Suppressor macrophage treated with lipopolysaccharide for 4 hours (primary cell): ENCODE data around the gene N4BP2.

Source experiments
- DNase-seq: peaks from one replicate; pipeline ENCODE4 v3.0.0-alpha.2; 2020

Gene N4BP2

DNA sequence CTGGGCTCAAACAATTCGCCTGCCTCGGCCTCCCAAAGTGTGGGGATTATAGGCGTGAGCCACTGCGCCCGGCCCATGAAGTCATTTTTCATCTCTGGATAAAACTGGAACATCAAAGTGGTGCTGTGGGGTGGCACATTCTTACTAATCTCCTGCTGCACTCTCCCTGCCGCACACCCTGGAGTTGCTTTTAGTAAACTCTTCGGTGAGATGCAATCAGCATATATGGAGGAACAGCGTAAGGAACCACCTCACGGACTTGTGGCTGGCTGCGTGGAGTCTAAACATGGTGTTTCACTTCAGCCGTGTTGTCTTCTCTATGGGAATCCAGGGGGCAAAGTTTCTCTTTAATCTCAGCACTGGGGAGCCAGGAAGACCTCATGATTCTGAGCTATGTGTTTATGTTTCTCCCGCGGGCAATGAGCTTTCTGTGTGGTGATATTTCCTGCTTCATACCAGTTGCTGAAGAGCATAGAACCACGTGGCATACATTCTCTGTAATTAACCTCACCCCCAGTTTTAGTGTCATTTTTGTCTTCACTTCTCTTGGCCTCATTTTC, 138.0 kb downstream of the N4BP2 start:
- DNase-seq = no peak

- DNase-seq = no peak
Observed at GRCh38 chr4:40195182-40196177, 138.8 kb downstream of the N4BP2 start.

- DNase-seq = no peak
Observed at GRCh38 chr4:40196272-40196671, 139.6 kb downstream of the N4BP2 start.

GRCh38 chr4:40196724-40197281, 140.2 kb downstream of the N4BP2 start, which contains the start of gene RHOH:
Gene RHOH, plus strand, starts transcription at chr4:40197031. Its CDS starts 46,356 bp downstream, at chr4:40243387.
- DNase-seq = peak; percentile 57

- no peak for DNase-seq
Observed at GRCh38 chr4:40197879-40198689, 141.4 kb downstream of the N4BP2 start.

DNA sequence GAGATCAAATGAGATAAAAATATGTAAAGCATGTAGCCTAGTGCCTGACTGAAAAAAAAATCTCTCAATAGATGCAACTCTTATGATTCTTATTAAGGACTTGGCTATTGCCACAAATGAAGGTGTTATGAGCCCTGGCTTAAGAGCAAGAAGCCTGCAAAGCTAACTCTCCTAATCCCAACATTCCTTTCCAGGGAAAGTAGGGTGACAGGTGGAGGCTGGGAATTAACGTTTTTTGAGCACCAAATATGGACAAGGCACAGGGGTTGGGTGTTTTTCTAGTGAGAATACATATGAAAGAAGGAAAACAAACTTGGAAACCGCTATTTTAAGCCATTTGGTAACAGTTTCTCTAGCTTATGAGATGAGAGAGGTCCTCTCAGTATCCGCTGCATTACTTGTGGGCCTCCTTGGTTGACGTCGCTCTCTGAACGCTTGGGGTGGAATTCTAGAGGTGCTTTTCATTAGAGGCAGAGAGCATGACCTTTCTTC, 142.6 kb downstream of the N4BP2 start:
- no peak for DNase-seq

- peak; percentile 89 for DNase-seq
Observed at GRCh38 chr4:40199999-40200874, 143.6 kb downstream of the N4BP2 start.

DNA sequence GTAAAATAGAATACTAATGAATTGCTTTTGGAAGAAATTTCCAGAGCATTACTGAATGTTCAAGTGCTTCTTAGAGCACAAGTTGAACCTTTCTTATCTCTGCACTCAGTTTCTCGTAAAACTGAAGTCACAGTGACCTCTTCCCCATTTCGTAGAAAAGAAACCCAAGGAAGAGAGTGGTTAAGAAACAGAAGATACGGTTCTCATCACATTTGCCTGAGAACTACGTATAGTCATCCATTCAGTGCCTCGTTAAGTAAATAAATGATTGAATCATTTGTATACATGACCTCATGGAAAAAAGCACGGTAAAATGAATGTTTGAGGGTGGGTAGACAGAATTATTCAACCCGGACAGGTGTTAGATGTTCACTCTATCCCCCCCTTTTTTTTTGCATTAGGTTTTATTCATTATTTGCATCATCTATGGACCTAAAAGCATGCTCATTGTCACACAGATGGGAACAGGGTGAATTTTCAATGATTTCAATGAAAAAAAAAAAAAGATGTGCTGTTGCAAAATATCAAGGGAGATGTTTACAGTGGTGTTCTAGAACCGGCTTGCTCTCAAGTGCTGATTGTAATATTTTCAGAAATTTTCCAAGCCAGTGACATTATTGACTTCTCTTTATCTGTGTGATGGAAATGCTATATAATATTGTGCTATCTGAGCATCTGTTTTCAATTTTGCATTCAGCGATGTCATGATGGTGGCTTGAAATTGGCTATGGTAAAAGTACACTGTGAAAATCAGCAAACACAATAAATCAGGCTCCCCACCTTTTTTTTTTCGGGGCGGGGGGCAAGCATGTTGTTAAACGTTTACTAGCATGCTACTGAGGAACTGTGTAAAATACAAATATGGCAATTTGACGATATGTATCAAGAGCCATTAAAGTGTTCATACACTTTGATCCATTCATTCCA, 144.5 kb downstream of the N4BP2 start:
- DNase-seq = peak; percentile 88

- no peak for DNase-seq
Observed at GRCh38 chr4:40201898-40202297, 145.2 kb downstream of the N4BP2 start.

DNA sequence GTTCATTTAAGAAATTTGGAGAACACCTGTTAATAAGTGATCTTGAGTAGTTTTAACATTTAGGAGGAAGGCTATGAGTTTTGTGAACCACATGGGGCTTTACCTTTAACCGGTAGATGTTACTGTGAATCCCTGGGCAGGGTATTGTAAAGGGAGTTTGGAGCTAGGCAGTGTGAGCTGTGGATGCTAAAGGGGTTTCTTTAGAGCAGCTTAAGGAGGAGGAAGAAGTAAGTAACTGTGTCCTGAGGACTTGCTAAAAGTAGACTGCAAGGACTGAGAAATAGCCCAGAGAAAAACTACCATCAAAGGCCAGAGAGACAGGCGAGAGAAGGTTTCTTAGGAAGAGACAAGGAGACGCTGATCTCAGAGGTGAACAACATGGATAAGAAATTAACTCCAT, 145.8 kb downstream of the N4BP2 start:
- no peak for DNase-seq

- DNase-seq = no peak
Observed at GRCh38 chr4:40204507-40205258, 148.0 kb downstream of the N4BP2 start.

DNA sequence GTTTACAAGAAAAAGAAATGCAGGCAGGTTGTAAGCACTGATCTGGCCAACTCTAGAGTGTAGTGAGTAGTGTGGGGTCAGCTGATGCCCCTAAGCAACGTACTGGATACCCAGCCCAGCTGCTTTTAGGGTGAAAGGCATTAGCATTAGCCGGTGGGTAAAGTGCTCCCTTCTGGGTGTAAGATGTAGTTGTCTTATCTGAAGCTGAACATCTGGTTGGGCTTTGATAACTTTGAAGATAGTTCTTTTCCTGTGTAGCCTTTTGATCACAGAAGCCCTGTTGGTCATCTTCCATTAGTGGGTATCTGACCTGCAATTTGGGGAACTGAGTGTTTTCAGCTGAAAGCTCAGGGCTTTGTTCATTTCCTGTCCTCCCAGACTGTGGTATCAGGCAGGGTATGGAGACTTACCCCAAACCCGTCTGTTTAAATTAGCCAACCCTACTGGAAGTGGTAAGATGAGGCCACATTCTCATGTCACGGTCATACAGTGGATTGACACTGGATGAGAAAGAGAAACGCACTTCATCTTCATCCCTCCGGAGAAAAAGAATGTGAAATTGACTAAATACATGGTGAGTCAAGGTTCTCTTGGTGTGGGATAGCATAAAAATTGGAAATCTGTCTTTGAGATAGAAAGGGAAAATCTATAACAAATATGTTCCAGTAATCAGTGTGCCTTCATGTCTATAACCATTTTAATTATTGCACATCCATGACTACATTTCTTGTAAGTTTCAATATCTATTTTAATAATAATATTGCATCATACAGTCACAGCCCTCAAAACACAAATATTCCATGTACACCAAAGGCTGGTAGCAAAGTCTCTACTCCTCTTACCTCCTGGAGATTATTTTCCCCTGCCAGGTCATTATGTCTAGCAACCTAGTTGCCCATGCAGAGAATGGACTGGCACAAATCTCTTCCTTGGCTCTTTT, 148.9 kb downstream of the N4BP2 start:
- peak; percentile 94 for DNase-seq

- DNase-seq = peak; percentile 60
Observed at GRCh38 chr4:40206426-40206825, 149.8 kb downstream of the N4BP2 start.
